B cell (primary cell): Measurements from ENCODE around the gene TTC19.

Experiments
- EZH2 ChIP-seq: IDR thresholded peaks from 2 replicates; pipeline ENCODE4 v1.6.1; 2012; ENCODE audit warnings: borderline replicate concordance, low read depth, mild to moderate bottlenecking, moderate library complexity, low read length; ENCODE audit not compliant: insufficient read depth, poor library complexity, severe bottlenecking
- TF ChIP-seq, protein P1 (sequence below): fragments of 200-600 bp; IDR thresholded peaks from one replicate; pipeline ENCODE4 v1.8.0; 2022; ENCODE audit warnings: antibody characterized with exemption, mild to moderate bottlenecking

- TF ChIP-seq, protein P1, sequence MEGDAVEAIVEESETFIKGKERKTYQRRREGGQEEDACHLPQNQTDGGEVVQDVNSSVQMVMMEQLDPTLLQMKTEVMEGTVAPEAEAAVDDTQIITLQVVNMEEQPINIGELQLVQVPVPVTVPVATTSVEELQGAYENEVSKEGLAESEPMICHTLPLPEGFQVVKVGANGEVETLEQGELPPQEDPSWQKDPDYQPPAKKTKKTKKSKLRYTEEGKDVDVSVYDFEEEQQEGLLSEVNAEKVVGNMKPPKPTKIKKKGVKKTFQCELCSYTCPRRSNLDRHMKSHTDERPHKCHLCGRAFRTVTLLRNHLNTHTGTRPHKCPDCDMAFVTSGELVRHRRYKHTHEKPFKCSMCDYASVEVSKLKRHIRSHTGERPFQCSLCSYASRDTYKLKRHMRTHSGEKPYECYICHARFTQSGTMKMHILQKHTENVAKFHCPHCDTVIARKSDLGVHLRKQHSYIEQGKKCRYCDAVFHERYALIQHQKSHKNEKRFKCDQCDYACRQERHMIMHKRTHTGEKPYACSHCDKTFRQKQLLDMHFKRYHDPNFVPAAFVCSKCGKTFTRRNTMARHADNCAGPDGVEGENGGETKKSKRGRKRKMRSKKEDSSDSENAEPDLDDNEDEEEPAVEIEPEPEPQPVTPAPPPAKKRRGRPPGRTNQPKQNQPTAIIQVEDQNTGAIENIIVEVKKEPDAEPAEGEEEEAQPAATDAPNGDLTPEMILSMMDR: no peak
- no peak for TF ChIP-seq EZH2
Measured at GRCh38 chr17:16026895-16027294, 27.3 kb downstream of the TTC19 start.
